ENCODE results near the gene IGF2BP2. TPM values are rescaled to one million over a fixed set of nuclear protein-coding genes. Genes with fewer than 3 reads are reported as not detected.
A peak's percentile ranks its signal among the peaks of the same experiment; 100 is the strongest.

IGF2BP2 gene
- total and polyA plus RNA-seq, 2 of the 8 experiments (the other 6 are each of a cell fraction or from before 2014, with no cell fraction given) = 7.4 to 121 TPM

DNA sequence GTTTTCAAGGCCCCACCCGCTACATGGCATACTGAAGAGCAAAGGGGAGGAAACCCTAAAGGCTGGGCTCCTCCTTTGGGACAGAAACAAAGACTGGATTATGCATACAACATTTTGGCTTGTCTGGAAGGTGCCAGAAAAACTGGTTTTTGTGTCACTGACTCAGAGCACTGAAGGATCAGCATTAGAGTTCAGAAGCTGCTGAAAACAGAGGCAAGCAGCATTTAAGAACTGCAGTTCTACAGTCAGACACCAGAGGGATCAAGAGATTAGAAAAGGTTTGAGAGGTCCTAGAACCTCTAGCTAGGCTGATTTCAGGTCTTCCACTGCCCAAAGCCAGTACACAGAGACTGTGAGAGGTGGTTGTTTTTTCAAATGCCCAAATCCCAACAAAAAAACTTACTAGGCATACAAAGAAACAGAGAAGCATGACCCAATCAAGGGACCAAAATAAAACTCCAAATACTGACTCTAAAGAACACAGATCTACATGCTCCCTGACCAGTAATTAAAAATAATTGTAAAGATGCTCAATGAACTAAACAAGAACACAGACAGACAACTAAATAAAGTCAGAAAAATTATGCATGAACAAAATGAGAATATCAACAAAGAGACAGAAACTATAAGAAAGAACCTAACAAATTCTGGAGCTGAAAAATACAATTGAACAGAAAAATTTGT, 147.6 kb downstream of the IGF2BP2 start (continued):
- TF ChIP-seq, protein P1, sequence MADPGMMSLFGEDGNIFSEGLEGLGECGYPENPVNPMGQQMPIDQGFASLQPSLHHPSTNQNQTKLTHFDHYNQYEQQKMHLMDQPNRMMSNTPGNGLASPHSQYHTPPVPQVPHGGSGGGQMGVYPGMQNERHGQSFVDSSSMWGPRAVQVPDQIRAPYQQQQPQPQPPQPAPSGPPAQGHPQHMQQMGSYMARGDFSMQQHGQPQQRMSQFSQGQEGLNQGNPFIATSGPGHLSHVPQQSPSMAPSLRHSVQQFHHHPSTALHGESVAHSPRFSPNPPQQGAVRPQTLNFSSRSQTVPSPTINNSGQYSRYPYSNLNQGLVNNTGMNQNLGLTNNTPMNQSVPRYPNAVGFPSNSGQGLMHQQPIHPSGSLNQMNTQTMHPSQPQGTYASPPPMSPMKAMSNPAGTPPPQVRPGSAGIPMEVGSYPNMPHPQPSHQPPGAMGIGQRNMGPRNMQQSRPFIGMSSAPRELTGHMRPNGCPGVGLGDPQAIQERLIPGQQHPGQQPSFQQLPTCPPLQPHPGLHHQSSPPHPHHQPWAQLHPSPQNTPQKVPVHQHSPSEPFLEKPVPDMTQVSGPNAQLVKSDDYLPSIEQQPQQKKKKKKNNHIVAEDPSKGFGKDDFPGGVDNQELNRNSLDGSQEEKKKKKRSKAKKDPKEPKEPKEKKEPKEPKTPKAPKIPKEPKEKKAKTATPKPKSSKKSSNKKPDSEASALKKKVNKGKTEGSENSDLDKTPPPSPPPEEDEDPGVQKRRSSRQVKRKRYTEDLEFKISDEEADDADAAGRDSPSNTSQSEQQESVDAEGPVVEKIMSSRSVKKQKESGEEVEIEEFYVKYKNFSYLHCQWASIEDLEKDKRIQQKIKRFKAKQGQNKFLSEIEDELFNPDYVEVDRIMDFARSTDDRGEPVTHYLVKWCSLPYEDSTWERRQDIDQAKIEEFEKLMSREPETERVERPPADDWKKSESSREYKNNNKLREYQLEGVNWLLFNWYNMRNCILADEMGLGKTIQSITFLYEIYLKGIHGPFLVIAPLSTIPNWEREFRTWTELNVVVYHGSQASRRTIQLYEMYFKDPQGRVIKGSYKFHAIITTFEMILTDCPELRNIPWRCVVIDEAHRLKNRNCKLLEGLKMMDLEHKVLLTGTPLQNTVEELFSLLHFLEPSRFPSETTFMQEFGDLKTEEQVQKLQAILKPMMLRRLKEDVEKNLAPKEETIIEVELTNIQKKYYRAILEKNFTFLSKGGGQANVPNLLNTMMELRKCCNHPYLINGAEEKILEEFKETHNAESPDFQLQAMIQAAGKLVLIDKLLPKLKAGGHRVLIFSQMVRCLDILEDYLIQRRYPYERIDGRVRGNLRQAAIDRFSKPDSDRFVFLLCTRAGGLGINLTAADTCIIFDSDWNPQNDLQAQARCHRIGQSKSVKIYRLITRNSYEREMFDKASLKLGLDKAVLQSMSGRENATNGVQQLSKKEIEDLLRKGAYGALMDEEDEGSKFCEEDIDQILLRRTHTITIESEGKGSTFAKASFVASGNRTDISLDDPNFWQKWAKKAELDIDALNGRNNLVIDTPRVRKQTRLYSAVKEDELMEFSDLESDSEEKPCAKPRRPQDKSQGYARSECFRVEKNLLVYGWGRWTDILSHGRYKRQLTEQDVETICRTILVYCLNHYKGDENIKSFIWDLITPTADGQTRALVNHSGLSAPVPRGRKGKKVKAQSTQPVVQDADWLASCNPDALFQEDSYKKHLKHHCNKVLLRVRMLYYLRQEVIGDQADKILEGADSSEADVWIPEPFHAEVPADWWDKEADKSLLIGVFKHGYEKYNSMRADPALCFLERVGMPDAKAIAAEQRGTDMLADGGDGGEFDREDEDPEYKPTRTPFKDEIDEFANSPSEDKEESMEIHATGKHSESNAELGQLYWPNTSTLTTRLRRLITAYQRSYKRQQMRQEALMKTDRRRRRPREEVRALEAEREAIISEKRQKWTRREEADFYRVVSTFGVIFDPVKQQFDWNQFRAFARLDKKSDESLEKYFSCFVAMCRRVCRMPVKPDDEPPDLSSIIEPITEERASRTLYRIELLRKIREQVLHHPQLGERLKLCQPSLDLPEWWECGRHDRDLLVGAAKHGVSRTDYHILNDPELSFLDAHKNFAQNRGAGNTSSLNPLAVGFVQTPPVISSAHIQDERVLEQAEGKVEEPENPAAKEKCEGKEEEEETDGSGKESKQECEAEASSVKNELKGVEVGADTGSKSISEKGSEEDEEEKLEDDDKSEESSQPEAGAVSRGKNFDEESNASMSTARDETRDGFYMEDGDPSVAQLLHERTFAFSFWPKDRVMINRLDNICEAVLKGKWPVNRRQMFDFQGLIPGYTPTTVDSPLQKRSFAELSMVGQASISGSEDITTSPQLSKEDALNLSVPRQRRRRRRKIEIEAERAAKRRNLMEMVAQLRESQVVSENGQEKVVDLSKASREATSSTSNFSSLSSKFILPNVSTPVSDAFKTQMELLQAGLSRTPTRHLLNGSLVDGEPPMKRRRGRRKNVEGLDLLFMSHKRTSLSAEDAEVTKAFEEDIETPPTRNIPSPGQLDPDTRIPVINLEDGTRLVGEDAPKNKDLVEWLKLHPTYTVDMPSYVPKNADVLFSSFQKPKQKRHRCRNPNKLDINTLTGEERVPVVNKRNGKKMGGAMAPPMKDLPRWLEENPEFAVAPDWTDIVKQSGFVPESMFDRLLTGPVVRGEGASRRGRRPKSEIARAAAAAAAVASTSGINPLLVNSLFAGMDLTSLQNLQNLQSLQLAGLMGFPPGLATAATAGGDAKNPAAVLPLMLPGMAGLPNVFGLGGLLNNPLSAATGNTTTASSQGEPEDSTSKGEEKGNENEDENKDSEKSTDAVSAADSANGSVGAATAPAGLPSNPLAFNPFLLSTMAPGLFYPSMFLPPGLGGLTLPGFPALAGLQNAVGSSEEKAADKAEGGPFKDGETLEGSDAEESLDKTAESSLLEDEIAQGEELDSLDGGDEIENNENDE (IDR thresholded peaks at IDR 0.05; ENCODE audit: insufficient replicate concordance, low read length) = no peak
- TF ChIP-seq, protein P2, sequence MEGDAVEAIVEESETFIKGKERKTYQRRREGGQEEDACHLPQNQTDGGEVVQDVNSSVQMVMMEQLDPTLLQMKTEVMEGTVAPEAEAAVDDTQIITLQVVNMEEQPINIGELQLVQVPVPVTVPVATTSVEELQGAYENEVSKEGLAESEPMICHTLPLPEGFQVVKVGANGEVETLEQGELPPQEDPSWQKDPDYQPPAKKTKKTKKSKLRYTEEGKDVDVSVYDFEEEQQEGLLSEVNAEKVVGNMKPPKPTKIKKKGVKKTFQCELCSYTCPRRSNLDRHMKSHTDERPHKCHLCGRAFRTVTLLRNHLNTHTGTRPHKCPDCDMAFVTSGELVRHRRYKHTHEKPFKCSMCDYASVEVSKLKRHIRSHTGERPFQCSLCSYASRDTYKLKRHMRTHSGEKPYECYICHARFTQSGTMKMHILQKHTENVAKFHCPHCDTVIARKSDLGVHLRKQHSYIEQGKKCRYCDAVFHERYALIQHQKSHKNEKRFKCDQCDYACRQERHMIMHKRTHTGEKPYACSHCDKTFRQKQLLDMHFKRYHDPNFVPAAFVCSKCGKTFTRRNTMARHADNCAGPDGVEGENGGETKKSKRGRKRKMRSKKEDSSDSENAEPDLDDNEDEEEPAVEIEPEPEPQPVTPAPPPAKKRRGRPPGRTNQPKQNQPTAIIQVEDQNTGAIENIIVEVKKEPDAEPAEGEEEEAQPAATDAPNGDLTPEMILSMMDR (IDR thresholded peaks at IDR 0.05; ENCODE audit: control extremely low read depth in 1 of 3, insufficient read depth in 1 of 3, low read depth in 1 of 3, low read length in 3 of 3) = peak in 2 of 3 experiments; percentile 71 to 83; a peak in 3 of 4 replicates
- TF ChIP-seq SAP30 (IDR thresholded peaks at IDR 0.05; ENCODE audit: insufficient read depth, insufficient replicate concordance, low read length) = no peak

Data from H1 (cell line).